GM18498 (cell line): ENCODE measurements around the gene OR8A1.
"Not testable (repeated sequence)": the region's sequence is repeated elsewhere in the genome, so short reads cannot be mapped to it uniquely, and the experiment has no call there.

Source experiments
- ATAC-seq: cut with Tn5 transposase; IDR thresholded peaks from one replicate; pipeline ENCODE4 v1.9.1; 2021; ENCODE audit warnings: mild to moderate bottlenecking, moderate library complexity; ENCODE audit not compliant: unreplicated experiment

The OR8A1 gene

DNA sequence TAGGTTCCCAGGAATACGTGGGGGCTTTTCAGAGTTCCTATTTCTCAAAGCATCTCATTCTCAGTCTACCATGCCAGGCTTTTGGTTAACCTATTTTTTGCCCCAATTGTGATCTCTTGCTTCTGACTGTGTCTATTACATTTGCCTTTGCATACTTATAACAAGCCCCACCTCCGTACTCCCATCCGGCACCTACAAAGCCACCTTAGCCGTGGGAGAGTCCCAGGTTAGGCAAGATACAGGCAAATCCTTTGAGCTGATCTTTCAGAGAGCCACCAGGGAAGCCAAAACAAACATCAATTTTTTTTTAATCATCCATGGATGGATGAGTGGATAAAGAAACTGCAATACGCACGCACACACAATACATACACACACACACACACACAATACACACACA lies 22.8 kb downstream of the OR8A1 start:
- ATAC-seq, result no peak

DNA sequence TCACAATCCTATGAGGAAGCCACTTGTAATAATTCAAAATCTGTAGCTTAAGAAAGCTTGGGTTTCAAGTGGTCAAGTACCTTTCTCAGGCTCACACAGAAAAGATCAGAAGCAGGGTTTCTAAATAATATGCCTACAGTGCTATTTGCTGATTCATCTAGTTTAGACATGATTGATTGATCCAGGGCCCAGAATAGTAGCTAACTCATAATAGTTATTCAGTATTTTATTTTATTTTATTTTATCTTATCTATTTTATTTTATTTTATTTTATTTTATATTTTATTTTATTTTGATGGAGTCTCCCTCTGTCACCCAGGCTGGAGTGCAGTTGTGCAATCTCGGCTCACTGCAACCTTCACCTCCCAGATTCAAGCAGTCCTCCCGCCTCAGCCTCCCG lies 25.5 kb downstream of the OR8A1 start:
- no peak for ATAC-seq

DNA sequence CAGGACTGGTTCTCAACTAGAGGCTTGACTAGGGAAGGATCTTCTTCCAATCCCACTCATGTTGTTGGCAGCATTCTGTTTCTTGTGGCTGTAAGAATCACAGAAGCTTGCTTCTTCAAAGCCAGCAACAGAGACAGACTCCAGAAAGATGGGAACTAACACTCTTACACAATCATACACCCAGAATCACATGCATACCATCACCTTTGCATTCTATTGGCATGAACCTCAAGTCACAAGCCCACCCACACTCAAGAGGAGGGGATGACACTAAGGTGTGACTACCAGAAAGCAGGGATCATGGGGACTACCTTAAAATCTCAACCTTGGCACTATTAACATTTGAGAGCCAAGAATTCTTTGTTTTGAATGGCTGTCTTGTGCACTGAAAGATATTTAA lies 27.8 kb downstream of the OR8A1 start:
- ATAC-seq, result no peak

DNA sequence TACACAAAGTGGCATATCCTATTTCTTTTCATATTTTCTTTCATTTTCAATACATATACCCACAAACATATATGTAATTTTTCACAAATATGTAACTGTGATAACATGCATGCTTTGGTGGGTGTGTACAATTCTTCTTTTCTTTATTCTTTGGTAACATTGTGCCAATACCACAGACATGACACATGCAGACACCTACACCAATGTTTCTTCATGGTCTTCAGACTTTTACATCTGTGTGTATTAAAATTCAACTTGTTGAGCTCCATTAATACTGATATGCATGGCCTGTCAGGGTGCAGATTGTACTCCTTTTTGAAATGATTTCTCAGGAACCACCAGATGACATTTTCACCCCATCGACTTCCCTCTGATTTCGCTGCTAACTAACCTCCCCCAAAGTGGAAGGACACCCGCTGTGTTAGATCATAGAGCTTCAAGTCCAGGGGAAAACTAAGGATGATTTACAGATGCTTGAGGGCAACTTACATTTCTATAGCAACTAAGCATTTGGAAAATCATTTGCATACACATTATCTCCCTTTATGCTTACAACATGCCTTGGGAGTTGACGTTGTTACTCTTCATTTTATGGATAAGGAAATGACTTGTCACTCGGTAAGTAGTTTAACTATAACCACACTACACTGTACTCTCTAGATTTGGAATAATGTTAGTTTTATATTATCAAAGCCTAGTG lies 31.0 kb downstream of the OR8A1 start:
- no peak for ATAC-seq

DNA sequence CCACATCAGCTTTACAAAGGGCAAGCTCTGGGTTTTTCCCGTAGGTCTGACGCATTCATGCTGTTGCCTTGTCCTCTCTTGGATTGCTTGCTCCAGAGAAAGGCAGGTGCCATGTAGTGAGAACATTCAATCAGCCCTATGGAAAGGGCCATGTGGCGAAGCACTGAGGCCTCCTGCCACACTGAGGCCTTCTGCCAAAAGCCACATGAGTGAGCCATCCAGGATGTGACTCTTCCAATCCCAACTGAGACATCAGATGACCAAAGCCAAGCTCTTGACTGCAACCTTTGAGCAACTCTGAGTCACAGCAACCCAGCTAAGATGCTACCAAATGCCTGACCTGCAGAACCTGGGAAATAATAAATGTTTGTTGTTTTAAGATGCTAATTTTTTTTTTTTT lies 32.4 kb downstream of the OR8A1 start:
- no peak for ATAC-seq

DNA sequence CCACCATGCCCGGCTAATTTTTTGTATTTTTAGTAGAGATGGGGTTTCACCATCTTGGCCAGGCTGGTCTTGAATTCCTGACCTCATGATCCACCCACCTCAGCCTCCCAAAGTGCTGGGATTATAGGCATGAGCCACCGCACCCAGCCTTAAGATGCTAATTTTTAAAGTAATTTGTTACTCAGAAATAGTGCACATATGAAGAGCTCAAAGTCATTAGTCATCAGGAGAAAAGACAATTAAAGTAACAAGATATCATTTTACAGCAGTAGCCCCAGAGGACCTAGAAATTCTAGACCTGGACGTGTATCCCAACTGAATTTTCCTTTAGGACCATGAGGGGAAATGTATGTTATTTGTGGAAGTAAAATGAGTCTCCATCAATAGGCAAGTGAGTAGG lies 32.9 kb downstream of the OR8A1 start:
- not testable (repeated sequence) for ATAC-seq

DNA sequence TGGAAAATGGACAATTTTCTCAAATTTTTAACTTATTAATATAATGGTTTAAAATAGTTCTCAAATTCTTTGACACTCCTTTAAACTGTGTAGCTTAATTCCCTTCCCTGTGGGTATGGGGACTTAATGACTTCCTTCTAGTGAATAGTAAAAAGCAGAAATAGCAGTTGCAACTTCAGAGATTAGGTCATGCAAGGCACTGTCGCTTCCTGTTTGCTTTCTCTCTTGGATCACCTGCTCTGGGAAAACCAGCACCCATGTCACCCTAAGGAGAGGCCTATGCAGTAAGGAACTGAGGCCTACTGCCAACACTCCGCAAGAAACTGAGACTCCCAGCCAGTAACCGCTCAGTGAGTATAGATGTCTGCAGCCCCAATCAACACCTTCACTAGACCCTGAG lies 35.9 kb downstream of the OR8A1 start:
- no peak for ATAC-seq

DNA sequence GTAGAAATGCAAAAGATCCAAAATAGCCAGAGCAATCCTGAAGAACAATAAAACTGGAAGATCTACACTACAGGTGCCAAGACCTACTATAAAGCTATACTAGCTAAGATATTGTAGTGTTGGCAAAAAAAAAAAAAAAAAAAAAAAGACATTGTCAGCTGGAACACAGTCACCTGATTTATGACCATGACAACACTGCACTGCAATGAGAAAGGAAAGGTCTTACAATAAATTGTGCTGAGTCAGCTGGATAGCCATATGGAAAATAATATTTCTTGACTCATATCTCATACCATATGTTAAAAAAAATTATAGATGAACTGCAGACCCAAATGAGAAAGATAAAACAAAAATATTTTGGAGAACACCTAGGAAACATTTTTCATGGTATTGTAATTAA lies 38.4 kb downstream of the OR8A1 start:
- ATAC-seq, result no peak

DNA sequence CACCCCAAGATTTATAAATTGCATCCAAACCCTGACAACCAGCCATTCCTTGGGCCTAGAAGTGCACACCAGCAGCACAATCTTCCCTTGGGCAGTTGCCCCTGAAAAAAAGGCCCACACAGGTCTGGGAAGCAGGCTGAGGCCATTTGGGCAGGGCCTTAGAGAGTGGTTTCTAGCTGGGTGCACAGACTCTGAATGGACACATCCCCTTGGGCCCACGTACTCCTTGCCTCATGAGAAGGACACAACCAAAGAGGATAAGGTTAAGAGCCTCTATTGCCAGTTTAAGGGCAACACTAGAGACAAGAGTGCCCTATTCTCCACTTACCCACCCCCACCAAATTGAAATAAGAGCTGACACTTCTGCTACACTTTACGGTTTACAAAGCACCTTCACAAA lies 40.5 kb downstream of the OR8A1 start:
- ATAC-seq, result no peak

DNA sequence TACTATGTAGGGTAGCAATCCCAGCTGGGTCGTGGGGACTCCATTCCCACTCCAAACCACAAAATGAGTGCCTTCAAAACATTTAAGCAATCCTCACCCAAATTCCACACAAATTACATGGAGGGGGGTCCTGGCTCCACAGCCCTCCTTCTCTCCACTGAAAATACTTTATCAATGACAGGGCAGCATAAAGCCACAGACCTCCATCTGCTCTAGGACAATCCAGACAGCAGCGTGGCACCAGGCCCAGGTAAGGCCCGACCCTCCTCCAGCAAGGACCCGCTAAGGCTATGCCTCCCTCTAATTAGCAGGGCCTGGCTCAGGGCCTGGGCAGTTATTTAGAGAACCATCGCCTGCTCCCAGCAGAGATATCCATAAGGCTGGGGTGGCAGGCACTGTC lies 41.3 kb downstream of the OR8A1 start, which contains the start of gene PANX3:
Gene PANX3 (plus strand): TSS at position 365 of the 400 bp plus-strand sequence. CDS start 129 bp downstream, outside the sequence.
- no peak for ATAC-seq

DNA sequence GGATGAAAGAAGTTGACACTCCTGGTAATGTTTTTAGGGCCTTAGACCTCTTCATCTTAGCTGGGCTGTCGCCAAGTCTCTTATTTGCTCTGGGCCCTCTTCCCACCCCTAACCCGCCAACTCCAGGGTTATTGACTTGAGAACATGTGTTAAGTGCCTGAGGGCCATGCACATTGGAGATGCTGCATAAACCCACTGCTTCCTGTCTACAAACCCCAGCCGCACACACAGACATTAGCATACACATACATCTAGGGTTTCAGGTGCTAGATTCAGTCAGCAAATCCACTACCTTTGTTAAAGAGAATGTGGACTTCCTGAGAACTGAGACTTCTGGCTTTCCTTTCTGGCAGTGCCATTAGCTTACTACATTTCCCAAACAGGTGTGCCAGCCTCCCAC lies 42.2 kb downstream of the OR8A1 start:
- ATAC-seq, result peak; percentile 60

DNA sequence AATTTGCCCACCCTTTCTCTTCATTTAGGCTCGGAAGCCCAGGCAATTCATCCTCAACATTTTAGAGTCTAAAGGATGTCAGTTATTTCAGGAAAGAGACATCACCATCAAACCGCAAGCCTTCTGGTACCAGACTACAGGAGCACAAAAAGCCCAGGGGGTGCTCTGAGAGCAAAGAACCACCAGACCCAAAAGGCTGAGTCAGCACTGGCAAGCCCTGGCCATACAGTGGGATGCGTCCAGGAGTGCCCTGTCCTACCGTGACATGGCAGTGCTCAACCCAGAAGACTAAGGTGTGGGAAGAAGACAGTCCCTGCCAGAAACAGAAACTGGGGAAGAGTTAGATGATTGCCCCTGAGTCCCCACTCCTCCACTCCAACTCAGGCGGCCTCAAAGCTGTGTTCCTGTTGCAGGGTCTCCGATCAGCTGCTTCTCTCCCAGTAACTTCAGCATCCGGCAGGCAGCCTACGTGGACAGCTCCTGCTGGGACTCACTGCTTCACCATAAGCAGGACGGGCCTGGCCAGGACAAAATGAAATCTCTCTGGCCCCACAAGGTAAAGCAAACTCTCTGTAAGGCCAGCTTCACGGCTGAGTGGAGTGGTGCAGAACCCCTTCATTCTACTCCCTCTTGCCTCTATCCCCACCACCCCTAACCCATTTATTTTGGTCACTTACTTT lies 42.9 kb downstream of the OR8A1 start:
- no peak for ATAC-seq

DNA sequence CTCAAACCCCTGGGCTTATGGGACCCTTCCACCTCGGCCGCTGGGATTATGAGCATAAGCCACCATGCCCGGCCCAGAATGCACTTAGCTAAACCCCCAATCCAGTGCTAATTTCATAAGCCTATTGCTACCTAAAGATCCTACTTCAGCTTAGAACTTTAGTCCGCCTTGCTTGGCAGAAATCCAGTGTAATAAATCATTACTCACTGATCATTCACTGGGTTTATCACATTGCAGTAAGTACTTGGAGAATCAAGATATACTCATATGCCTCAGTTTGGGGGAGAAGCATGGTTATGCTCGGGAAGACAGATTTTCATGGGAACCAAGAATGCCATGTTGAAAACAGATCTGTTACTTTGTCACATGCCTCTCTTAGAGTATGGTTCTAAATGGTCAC lies 49.1 kb downstream of the OR8A1 start:
- no peak for ATAC-seq
